ENCODE results near the gene ANKRD60.

ANKRD60 gene

DNA sequence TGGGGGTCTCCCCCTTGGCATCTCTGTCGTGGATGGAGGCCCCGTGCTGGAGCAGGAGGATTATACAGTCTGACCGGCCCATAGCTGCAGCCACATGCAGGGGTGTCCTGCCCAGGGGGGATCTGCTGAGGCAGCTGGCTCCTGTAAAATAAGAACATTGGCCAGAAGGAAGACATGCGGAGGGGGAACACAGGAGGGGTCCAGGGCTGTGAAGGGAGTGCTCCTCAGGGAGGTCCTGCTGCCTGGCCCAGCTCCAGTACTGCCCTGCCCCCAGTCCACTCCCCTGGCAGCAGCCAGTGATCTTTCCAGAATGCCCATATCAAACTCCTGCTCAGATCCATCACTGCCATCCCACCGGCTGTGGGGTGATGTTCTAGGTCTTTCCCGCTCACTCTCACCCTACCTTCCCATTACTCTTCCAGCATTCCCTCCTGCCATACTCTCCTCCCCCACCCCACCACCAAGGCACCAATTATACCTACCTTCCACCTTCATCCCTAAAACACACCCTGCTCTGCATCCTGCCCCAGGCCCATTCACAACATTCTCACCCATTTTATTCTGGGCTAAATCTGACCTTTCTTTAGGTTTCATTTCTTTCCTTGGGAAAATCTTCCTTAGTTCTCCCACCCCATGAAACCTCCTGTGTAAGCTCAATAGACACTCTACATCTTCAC, 9.7 kb downstream of the ANKRD60 start:
- Histone ChIP-seq H4K20me1 (ENCODE audit: insufficient read depth, low read length) (no peaks in the 10 kb centered on the region), H3K4me3 (ENCODE audit: low read depth in 1 of 2, low read length in 2 of 2) (no peak overlapping the region), H3K79me2 (ENCODE audit: insufficient read depth, low read length) (no peaks in the 10 kb centered on the region), H3K9ac (ENCODE audit: low read depth, low read length) (no peak overlapping the region), H3K27ac (ENCODE audit: low read length) (no peak overlapping the region), H3K4me2 (ENCODE audit: insufficient read depth, low read length) (no peak overlapping the region), H3K27me3 (ENCODE audit: insufficient read depth, low read length, poor library complexity) (peaks cover 27% of the 10 kb centered on the region), H3K9me3 (ENCODE audit: insufficient read depth, low read length, severe bottlenecking) (peaks cover 15% of the 10 kb centered on the region), H2AFZ (ENCODE audit: low read depth, low read length) (no peak overlapping the region), H3K36me3 (ENCODE audit: insufficient read depth, low read length) (no peaks in the 10 kb centered on the region), H3K4me1 (ENCODE audit: insufficient read depth, low read length) (no peaks in the 10 kb centered on the region)
- DNase-seq (no peak), ATAC-seq (ENCODE audit: insufficient read depth, low read depth) (no peak)
- no peak for TF ChIP-seq EZH2 (IDR thresholded peaks at IDR 0.05; ENCODE audit: borderline replicate concordance, low read depth, low read length, severe bottlenecking)
- TF ChIP-seq, protein P1, sequence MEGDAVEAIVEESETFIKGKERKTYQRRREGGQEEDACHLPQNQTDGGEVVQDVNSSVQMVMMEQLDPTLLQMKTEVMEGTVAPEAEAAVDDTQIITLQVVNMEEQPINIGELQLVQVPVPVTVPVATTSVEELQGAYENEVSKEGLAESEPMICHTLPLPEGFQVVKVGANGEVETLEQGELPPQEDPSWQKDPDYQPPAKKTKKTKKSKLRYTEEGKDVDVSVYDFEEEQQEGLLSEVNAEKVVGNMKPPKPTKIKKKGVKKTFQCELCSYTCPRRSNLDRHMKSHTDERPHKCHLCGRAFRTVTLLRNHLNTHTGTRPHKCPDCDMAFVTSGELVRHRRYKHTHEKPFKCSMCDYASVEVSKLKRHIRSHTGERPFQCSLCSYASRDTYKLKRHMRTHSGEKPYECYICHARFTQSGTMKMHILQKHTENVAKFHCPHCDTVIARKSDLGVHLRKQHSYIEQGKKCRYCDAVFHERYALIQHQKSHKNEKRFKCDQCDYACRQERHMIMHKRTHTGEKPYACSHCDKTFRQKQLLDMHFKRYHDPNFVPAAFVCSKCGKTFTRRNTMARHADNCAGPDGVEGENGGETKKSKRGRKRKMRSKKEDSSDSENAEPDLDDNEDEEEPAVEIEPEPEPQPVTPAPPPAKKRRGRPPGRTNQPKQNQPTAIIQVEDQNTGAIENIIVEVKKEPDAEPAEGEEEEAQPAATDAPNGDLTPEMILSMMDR (IDR thresholded peaks at IDR 0.05; ENCODE audit: borderline replicate concordance, extremely low read depth, low read length, poor library complexity, severe bottlenecking): no peak

DNA sequence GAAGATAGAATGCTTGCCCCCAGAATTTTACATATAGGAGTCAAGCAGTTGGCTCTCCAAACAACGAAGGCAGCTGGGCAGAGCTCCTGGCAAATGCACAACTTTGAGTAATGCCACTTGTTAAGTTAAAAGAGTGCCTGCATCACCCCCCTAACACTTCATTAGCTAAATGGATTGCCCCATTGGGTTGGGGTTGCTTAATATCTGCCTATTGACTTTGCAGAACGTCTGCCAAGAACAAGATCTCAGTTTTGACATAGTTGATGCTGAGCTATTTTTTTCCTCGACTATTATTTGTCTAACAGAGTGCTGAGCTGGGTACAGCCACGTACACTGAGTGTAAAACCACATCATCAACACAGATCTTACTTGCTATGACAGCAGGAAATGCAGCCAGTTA, 12.1 kb downstream of the ANKRD60 start:
- DNase-seq (no peak), ATAC-seq (ENCODE audit: insufficient read depth, low read depth) (no peak)
- Histone ChIP-seq H3K4me3 (ENCODE audit: low read depth in 1 of 2, low read length in 2 of 2) (no peak overlapping the region), H2AFZ (ENCODE audit: low read depth, low read length) (no peak overlapping the region), H3K36me3 (ENCODE audit: insufficient read depth, low read length) (no peaks in the 10 kb centered on the region), H3K4me2 (ENCODE audit: insufficient read depth, low read length) (no peak overlapping the region), H3K27me3 (ENCODE audit: insufficient read depth, low read length, poor library complexity) (peaks cover 14% of the 10 kb centered on the region), H3K27ac (ENCODE audit: low read length) (no peak overlapping the region), H4K20me1 (ENCODE audit: insufficient read depth, low read length) (no peaks in the 10 kb centered on the region), H3K4me1 (ENCODE audit: insufficient read depth, low read length) (no peaks in the 10 kb centered on the region), H3K9ac (ENCODE audit: low read depth, low read length) (no peak overlapping the region), H3K9me3 (ENCODE audit: insufficient read depth, low read length, severe bottlenecking) (peaks cover 15% of the 10 kb centered on the region), H3K79me2 (ENCODE audit: insufficient read depth, low read length) (no peaks in the 10 kb centered on the region)
- no peak for TF ChIP-seq EZH2 (IDR thresholded peaks at IDR 0.05; ENCODE audit: borderline replicate concordance, low read depth, low read length, severe bottlenecking)
- TF ChIP-seq, protein P1 (IDR thresholded peaks at IDR 0.05; ENCODE audit: borderline replicate concordance, extremely low read depth, low read length, poor library complexity, severe bottlenecking): no peak

DNA sequence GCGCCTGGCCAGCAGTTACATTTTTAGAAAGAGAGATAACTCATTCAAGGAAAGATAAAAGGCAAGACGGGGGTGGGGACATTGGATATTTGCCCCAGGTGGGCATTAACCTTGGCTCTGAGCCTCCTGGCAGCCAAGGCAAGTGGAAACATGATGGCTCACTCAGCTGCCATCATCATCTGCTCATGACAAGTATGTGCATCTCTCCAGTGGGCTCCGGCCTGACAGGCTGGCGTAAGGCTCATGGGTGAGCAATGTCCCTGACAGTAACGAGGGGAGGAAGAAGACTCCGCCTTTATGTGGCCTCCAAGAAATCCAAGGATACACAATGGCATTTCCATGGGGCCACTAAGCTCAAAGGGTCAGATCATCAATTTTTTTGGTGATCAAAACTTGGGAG, 13.3 kb downstream of the ANKRD60 start:
- H3K9me3 ChIP-seq (ENCODE audit: insufficient read depth, low read length, severe bottlenecking): peaks cover 15% of the 10 kb centered on the region
- no peak overlapping the region for H3K9ac ChIP-seq (ENCODE audit: low read depth, low read length)
- DNase-seq (no peak), ATAC-seq (ENCODE audit: insufficient read depth, low read depth) (no peak)
- no peak overlapping the region for H3K4me2 ChIP-seq (ENCODE audit: insufficient read depth, low read length)
- H3K4me1 ChIP-seq (ENCODE audit: insufficient read depth, low read length): no peaks in the 10 kb centered on the region
- no peaks in the 10 kb centered on the region for H3K36me3 ChIP-seq (ENCODE audit: insufficient read depth, low read length)
- H4K20me1 ChIP-seq (ENCODE audit: insufficient read depth, low read length): no peaks in the 10 kb centered on the region
- TF ChIP-seq EZH2 (IDR thresholded peaks at IDR 0.05; ENCODE audit: borderline replicate concordance, low read depth, low read length, severe bottlenecking): no peak
- TF ChIP-seq, protein P1 (IDR thresholded peaks at IDR 0.05; ENCODE audit: borderline replicate concordance, extremely low read depth, low read length, poor library complexity, severe bottlenecking): no peak
- peaks cover 14% of the 10 kb centered on the region for H3K27me3 ChIP-seq (ENCODE audit: insufficient read depth, low read length, poor library complexity)
- H3K27ac ChIP-seq (ENCODE audit: low read length): no peak overlapping the region
- no peaks in the 10 kb centered on the region for H3K79me2 ChIP-seq (ENCODE audit: insufficient read depth, low read length)
- no peak overlapping the region for H2AFZ ChIP-seq (ENCODE audit: low read depth, low read length)
- H3K4me3 ChIP-seq (ENCODE audit: low read depth in 1 of 2, low read length in 2 of 2): no peak overlapping the region
